SK-N-SH (cell line): ENCODE measurements around the gene KLHDC8A.

Experiments used
- NRF1 ChIP-seq: IDR thresholded peaks from 2 replicates; pipeline ENCODE4 v1.6.1; 2012; ENCODE audit warnings: low read depth, mild to moderate bottlenecking, low read length
- POLR2AphosphoS5 ChIP-seq: IDR thresholded peaks from 2 replicates; pipeline ENCODE4 v1.6.1; 2012; ENCODE audit warnings: low read depth, low read length
- REST ChIP-seq: IDR thresholded peaks from 2 replicates; pipeline ENCODE4 v1.6.1; 2012; ENCODE audit warnings: mild to moderate bottlenecking, low read depth, low read length, moderate library complexity
- RFX5 ChIP-seq: IDR thresholded peaks from 2 replicates; pipeline ENCODE4 v1.6.1; 2012; ENCODE audit warnings: mild to moderate bottlenecking, improper control_type of control experiment, low read length
- TAF1 ChIP-seq: IDR thresholded peaks from 2 replicates; pipeline ENCODE4 v1.6.1; 2012; ENCODE audit warnings: low read depth, mild to moderate bottlenecking, low read length, moderate library complexity, borderline replicate concordance
- TCF12 ChIP-seq: IDR thresholded peaks from 2 replicates; pipeline ENCODE4 v1.4.0; 2012
- TF ChIP-seq, protein P1 (sequence below): fragments of 200-600 bp; sonication (generic); IDR thresholded peaks from 2 replicates; pipeline ENCODE4 v1.6.1; 2017; ENCODE audit warnings: antibody characterized with exemption, mild to moderate bottlenecking, moderate library complexity

DNA sequence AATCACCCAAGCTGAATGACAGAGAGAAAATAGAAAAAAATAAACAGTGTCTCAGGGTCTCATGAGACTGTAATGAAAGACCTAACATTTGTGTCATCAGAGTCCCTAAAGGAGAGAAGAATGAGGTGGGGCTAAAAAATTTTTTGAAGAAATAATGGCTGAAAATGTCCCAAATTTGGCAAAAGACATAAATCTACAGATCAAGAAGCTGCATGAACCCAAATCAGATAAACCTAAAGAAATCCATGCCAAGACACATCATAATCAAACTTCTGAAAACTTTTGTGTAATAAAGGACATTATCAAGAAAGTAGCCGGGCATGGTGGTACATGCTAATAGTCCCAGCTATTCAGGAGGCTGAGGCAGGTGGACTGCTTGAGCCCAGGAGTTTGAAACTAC, 35.9 kb upstream of the KLHDC8A start:
- no peak for TF ChIP-seq RFX5
- TF ChIP-seq, protein P1, sequence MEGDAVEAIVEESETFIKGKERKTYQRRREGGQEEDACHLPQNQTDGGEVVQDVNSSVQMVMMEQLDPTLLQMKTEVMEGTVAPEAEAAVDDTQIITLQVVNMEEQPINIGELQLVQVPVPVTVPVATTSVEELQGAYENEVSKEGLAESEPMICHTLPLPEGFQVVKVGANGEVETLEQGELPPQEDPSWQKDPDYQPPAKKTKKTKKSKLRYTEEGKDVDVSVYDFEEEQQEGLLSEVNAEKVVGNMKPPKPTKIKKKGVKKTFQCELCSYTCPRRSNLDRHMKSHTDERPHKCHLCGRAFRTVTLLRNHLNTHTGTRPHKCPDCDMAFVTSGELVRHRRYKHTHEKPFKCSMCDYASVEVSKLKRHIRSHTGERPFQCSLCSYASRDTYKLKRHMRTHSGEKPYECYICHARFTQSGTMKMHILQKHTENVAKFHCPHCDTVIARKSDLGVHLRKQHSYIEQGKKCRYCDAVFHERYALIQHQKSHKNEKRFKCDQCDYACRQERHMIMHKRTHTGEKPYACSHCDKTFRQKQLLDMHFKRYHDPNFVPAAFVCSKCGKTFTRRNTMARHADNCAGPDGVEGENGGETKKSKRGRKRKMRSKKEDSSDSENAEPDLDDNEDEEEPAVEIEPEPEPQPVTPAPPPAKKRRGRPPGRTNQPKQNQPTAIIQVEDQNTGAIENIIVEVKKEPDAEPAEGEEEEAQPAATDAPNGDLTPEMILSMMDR: no peak
- no peak for TF ChIP-seq TAF1
- no peak for TF ChIP-seq POLR2AphosphoS5
- no peak for TF ChIP-seq REST
- no peak for TF ChIP-seq TCF12
- TF ChIP-seq NRF1: no peak
